ENCODE measurements around the gene TTC28. TPM values are rescaled to one million over a fixed set of nuclear protein-coding genes. Genes with fewer than 3 reads are reported as not detected.

Gene TTC28
- total RNA-seq, 4 donors from 2014 or later = 10.2 to 23.8 (median 13.4) TPM

DNA sequence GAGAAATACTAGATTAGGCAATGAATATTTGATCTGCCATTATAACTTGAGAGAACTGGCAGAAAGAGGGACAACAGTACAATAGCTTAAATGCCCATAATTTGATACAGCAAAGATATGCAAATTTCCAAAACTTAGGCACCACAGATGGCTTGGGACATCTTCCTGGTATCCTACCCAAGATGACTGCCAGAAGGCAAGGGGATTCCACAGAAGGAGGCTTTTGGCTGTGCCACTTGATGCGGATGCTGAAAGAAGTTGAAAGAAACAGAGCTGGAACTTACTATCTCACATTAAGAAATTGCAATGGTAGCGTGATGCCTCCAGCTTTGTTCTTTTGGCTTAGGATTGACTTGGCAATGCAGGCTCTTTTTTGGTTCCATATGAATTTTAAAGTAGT lies 216.7 kb downstream of the TTC28 start:
- H3K4me3 ChIP-seq (ENCODE audit: low read depth, poor library complexity, severe bottlenecking) = no peak overlapping the region
- TF ChIP-seq POLR2A (IDR thresholded peaks at IDR 0.05) (no peak), CTCF (IDR thresholded peaks at IDR 0.05) (no peak)
- intact Hi-C loops (cut with DNase I; ENCODE audit: low total_unique reads) = no loop called here
- WGBS, 2 donors = 73 to 93% methylated on average over 2 of the region's 2 CpGs
- DNase-seq (ENCODE audit: low spot score in 2 of 2) = no peak

GRCh38 chr22:28462041-28462440 lies 217.6 kb downstream of the TTC28 start:
- intact Hi-C loops (cut with DNase I; ENCODE audit: low total_unique reads) = no loop called here
- WGBS, 2 donors = 91 to 93% methylated on average over 1 of the region's 1 CpG
- DNase-seq (ENCODE audit: low spot score in 2 of 2) = no peak
- H3K4me3 ChIP-seq (ENCODE audit: low read depth, poor library complexity, severe bottlenecking) = no peak overlapping the region
- TF ChIP-seq POLR2A (IDR thresholded peaks at IDR 0.05) (no peak), CTCF (IDR thresholded peaks at IDR 0.05) (no peak)

DNA sequence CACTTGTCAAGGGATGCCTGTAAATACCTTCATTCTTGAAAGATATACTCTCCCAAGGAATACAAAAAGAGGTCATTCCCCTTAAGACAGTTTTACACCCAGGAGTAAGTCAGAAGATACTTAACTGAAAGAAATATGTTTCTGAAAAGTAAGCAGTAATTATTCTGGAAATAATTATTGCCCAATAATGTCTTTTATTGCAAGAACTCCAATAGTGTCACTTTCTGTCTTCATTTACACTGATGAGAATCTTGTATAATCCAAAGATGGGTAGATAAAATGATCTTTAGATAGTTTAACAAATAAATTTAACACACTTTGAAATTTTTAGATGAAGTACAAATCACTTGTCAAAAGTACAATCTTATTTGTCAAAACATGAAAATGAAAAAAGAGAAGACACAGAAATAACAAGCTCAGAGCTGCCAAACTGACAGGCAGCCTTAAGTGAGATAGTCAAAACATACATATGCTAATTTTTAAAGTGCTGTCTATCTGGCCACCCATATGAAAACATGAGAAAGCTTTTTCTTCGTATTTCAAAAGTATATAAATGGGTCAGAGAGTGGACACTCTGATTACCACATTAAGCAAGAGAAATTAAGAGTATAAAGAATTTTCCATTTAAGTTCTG lies 225.1 kb downstream of the TTC28 start:
- WGBS, 2 donors = 60 to 63% methylated on average over 1 of the region's 1 CpG
- intact Hi-C loops (cut with DNase I; ENCODE audit: low total_unique reads) = no loop called here
- no peak for DNase-seq (ENCODE audit: low spot score in 2 of 2)
- no peak for TF ChIP-seq POLR2A (IDR thresholded peaks at IDR 0.05)
- no peak for TF ChIP-seq CTCF (IDR thresholded peaks at IDR 0.05)
- no peak overlapping the region for H3K4me3 ChIP-seq (ENCODE audit: low read depth, poor library complexity, severe bottlenecking)

GRCh38 chr22:28450109-28450508 lies 229.5 kb downstream of the TTC28 start:
- intact Hi-C loops (cut with DNase I; ENCODE audit: low total_unique reads) = no loop called here
- no peak for DNase-seq (ENCODE audit: low spot score in 2 of 2)
- TF ChIP-seq CTCF (IDR thresholded peaks at IDR 0.05) (no peak), POLR2A (IDR thresholded peaks at IDR 0.05) (no peak)
- WGBS, 2 donors = 69 to 74% methylated on average over 1 of the region's 1 CpG
- H3K4me3 ChIP-seq (ENCODE audit: low read depth, poor library complexity, severe bottlenecking) = no peak overlapping the region

DNA sequence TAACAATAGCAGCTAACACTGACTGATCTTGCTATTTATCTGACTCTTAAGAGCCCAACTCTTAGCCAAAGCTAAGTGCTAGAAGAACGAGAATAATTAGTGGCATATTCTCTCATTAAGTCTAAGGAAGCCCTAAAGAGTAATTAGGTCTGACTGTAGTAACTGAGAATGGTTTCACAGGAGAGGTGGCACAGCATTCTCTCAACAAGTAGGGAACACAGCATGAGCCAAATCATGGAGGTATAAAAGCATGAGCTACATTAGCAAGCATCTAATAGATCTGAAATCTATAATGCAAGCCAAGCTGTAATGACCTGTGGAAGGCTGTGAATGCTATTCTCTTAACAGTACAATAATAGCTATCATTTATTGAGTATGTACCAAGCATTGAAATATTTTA lies 230.6 kb downstream of the TTC28 start:
- DNase-seq (ENCODE audit: low spot score in 2 of 2) = no peak
- no peak overlapping the region for H3K4me3 ChIP-seq (ENCODE audit: low read depth, poor library complexity, severe bottlenecking)
- intact Hi-C loops (cut with DNase I; ENCODE audit: low total_unique reads) = no loop called here
- WGBS, 2 donors = 79 to 88% methylated on average over 1 of the region's 1 CpG
- TF ChIP-seq POLR2A (IDR thresholded peaks at IDR 0.05) = no peak
- no peak for TF ChIP-seq CTCF (IDR thresholded peaks at IDR 0.05)

GRCh38 chr22:28448625-28449024 lies 231.0 kb downstream of the TTC28 start:
- TF ChIP-seq CTCF (IDR thresholded peaks at IDR 0.05) (no peak), POLR2A (IDR thresholded peaks at IDR 0.05) (no peak)
- 93% methylated on average over 1 of the region's 1 CpG for WGBS, 2 donors
- intact Hi-C loops (cut with DNase I; ENCODE audit: low total_unique reads) = no loop called here
- no peak for DNase-seq (ENCODE audit: low spot score in 2 of 2)
- H3K4me3 ChIP-seq (ENCODE audit: low read depth, poor library complexity, severe bottlenecking) = no peak overlapping the region

All from lower leg skin (tissue), 4 donors.